Keratinocyte (primary cell): Measurements from ENCODE around the gene HCN4. TPM values are rescaled to one million over a fixed set of nuclear protein-coding genes. Genes with fewer than 3 reads are reported as not detected.

ENCODE experiments used
- DNase-seq: peaks from one replicate; pipeline ENCODE4 v3.0.0-alpha.2; 2011; ENCODE audit warnings: low read depth, missing footprints, low spot score
- FAIRE-seq: peaks from 2 replicates; lab custom pipeline; 2011; peaks lifted over from hg19 to GRCh38; lab: Jason Lieb, UNC
- H2AFZ ChIP-seq: 2 replicates; pipeline ENCODE4 v1.6.0; 2012; ENCODE audit warnings: low read length, control low read depth, inconsistent platforms; ENCODE audit not compliant: control insufficient read depth
- H3K27ac ChIP-seq: 2 replicates; pipeline ENCODE4 v1.5.1; 2011; ENCODE audit warnings: low read length; ENCODE audit not compliant: control insufficient read depth, insufficient read depth
- H3K27me3 ChIP-seq: 3 replicates; pipeline ENCODE4 v1.6.0; 2011; ENCODE audit warnings: low read length; ENCODE audit not compliant: control insufficient read depth, insufficient read depth; ENCODE audit errors: extremely low read depth
- H3K36me3 ChIP-seq, 2 experiments: 2 replicates in 1 of 2; 3 replicates in 1 of 2; pipeline ENCODE4 v1.5.1; 2011; ENCODE audit warnings: low read length in 2 of 2, mild to moderate bottlenecking in 1 of 2; ENCODE audit not compliant: control insufficient read depth in 2 of 2, insufficient read depth in 2 of 2; ENCODE audit errors: extremely low read depth in 1 of 2
- H3K4me1 ChIP-seq: 3 replicates; pipeline ENCODE4 v1.5.1; 2011; ENCODE audit warnings: low read length; ENCODE audit not compliant: control insufficient read depth, insufficient read depth; ENCODE audit errors: extremely low read depth
- H3K4me2 ChIP-seq: 3 replicates; pipeline ENCODE4 v1.6.0; 2011; ENCODE audit warnings: low read depth, low read length; ENCODE audit not compliant: control insufficient read depth, insufficient read depth; ENCODE audit errors: extremely low read depth
- H3K4me3 ChIP-seq, 3 experiments: fragments of 200-600 bp in 1 of 3; sonication (generic) in 1 of 3; 2 replicates in 2 of 3; 3 replicates in 1 of 3; pipeline ENCODE4 v1.5.1; 2011 to 2016; ENCODE audit warnings: low read length in 3 of 3, mild to moderate bottlenecking in 3 of 3, control low read depth in 2 of 3, inconsistent platforms in 1 of 3, low read depth in 1 of 3, mixed read lengths in 1 of 3, mixed run types in 1 of 3, moderate library complexity in 1 of 3; ENCODE audit not compliant: control insufficient read depth in 2 of 3, insufficient read depth in 2 of 3; ENCODE audit errors: extremely low read depth in 1 of 3
- H3K79me2 ChIP-seq: 2 replicates; pipeline ENCODE4 v1.6.0; 2012; ENCODE audit warnings: low read length; ENCODE audit not compliant: control insufficient read depth, insufficient read depth
- H3K9ac ChIP-seq: 3 replicates; pipeline ENCODE4 v1.6.0; 2011; ENCODE audit warnings: low read length; ENCODE audit not compliant: control insufficient read depth, insufficient read depth; ENCODE audit errors: extremely low read depth
- H3K9me1 ChIP-seq: 3 replicates; pipeline ENCODE4 v1.6.0; 2011; ENCODE audit warnings: low read length; ENCODE audit not compliant: control insufficient read depth, insufficient read depth; ENCODE audit errors: extremely low read depth
- H3K9me3 ChIP-seq: 2 replicates; pipeline ENCODE4 v1.5.1; 2012; ENCODE audit warnings: low read depth, low read length; ENCODE audit not compliant: control insufficient read depth
- H4K20me1 ChIP-seq: 3 replicates; pipeline ENCODE4 v1.6.0; 2011; ENCODE audit warnings: low read length; ENCODE audit not compliant: control insufficient read depth, insufficient read depth; ENCODE audit errors: extremely low read depth
- EZH2 ChIP-seq: IDR thresholded peaks from one replicate; pipeline ENCODE4 v1.6.1; 2012; ENCODE audit warnings: inconsistent platforms, mild to moderate bottlenecking, low read length, moderate library complexity
- dilution Hi-C: fragments of 300-500 bp; cut with MboI; formaldehyde crosslinking; loops from one replicate; pipeline ENCODE4 v1.7.0; 2020; ENCODE audit warnings: low sequenced_read_pairs; ENCODE audit not compliant: extremely low pct_ligation_motif_present
- polyA plus RNA-seq, 5 experiments: library from polyadenylated mRNA; depleted of rRNA in 3 of 5; stranded (reverse) in 3 of 5; stranded (forward) in 1 of 5; unstranded in 1 of 5; fragments of >200 nt; gene quantifications; 1 replicate in 1 of 5; 2 replicates in 3 of 5; 3 replicates in 1 of 5; pipeline versions ENCODE4 v1.2.1 to v1.2.3, GENCODE V29; 2011 to 2012; ENCODE audit warnings: missing spikeins in 2 of 5, low read depth in 1 of 5, low replicate concordance in 1 of 5
- TF ChIP-seq, protein P1 (sequence below), 3 experiments: IDR thresholded peaks in 1 of 3; conservative IDR thresholded peaks in 1 of 3; optimal IDR thresholded peaks in 1 of 3; 2 replicates in 2 of 3; 3 replicates in 1 of 3; pipeline versions ENCODE3 to v1.5.1; 2011; ENCODE audit warnings: low read length in 3 of 3, mild to moderate bottlenecking in 3 of 3, moderate library complexity in 2 of 3, control low read depth in 1 of 3, inconsistent platforms in 1 of 3; ENCODE audit not compliant: insufficient read depth in 2 of 3; ENCODE audit errors: extremely low read depth in 1 of 3

The HCN4 gene
- polyA plus RNA-seq, 1 donor (not counting 4 experiments of a cell fraction or from before 2014, with no cell fraction given): not detected

DNA sequence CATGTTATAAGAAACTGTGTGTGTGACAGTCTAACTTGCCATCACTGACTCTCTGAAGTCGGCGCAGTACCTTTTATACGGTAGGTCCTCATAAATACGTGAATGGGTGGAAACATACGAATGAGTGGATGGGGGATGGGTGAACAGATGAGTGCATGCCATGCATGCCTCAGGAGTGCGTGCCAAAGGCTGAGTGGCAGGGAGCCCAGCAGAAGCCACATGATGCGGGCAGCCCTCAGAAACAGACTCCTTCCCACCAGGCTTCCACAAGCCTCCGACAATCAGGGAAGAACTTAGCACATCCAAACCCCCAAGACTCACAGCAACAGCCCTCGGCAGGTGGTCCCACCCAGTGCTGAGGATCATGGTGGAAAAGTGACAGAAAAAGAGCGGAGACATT is 16.7 kb downstream of the HCN4 start:
- TF ChIP-seq, protein P1, sequence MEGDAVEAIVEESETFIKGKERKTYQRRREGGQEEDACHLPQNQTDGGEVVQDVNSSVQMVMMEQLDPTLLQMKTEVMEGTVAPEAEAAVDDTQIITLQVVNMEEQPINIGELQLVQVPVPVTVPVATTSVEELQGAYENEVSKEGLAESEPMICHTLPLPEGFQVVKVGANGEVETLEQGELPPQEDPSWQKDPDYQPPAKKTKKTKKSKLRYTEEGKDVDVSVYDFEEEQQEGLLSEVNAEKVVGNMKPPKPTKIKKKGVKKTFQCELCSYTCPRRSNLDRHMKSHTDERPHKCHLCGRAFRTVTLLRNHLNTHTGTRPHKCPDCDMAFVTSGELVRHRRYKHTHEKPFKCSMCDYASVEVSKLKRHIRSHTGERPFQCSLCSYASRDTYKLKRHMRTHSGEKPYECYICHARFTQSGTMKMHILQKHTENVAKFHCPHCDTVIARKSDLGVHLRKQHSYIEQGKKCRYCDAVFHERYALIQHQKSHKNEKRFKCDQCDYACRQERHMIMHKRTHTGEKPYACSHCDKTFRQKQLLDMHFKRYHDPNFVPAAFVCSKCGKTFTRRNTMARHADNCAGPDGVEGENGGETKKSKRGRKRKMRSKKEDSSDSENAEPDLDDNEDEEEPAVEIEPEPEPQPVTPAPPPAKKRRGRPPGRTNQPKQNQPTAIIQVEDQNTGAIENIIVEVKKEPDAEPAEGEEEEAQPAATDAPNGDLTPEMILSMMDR (optimal IDR thresholded peaks at IDR 0.05 in 1 of 3, IDR thresholded peaks at IDR 0.05 in 1 of 3, conservative IDR thresholded peaks at IDR 0.05 in 1 of 3; ENCODE audit: extremely low read depth in 1 of 3, insufficient read depth in 2 of 3, low read length in 3 of 3): no peak
- no peak for TF ChIP-seq EZH2
- Histone ChIP-seq H2AFZ (no peak overlapping the region), H3K9me1 (no peaks in the 10 kb centered on the region), H3K9ac (no peak overlapping the region), H3K27me3 (peaks cover 3% of the 10 kb centered on the region), H3K4me3 (no peak overlapping the region), H3K27ac (no peak overlapping the region), H4K20me1 (no peaks in the 10 kb centered on the region), H3K36me3 (no peaks in the 10 kb centered on the region), H3K9me3 (no peaks in the 10 kb centered on the region), H3K4me1 (no peaks in the 10 kb centered on the region), H3K4me2 (no peak overlapping the region), H3K79me2 (no peaks in the 10 kb centered on the region)
- DNase-seq (no peak), FAIRE-seq (no peak)
- dilution Hi-C loops: no loop called here

DNA sequence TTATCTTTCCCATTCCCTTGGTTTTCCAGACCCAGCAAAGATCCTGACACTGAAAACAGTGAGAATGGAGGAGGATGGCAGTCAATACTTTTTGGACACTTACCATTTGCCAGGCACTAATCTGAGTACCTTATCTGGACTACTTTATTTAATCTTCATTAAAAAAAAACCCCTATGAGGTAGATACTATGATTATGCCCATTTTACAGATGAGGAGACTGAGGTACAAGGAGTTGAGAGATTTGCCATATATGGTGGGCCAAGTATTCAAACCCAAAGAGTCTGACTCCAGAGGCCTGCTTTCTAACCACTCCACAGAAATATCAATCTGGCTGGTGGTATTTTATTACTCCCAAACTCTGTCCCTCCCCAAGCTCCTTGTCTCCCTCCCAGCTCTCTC is 19.6 kb downstream of the HCN4 start:
- TF ChIP-seq EZH2: no peak
- TF ChIP-seq, protein P1 (optimal IDR thresholded peaks at IDR 0.05 in 1 of 3, IDR thresholded peaks at IDR 0.05 in 1 of 3, conservative IDR thresholded peaks at IDR 0.05 in 1 of 3; ENCODE audit: extremely low read depth in 1 of 3, insufficient read depth in 2 of 3, low read length in 3 of 3): no peak
- FAIRE-seq (no peak), DNase-seq (no peak)
- Histone ChIP-seq H3K4me3 (no peak overlapping the region), H3K4me2 (no peak overlapping the region), H3K79me2 (no peaks in the 10 kb centered on the region), H3K9me3 (no peaks in the 10 kb centered on the region), H3K4me1 (no peaks in the 10 kb centered on the region), H3K9ac (no peak overlapping the region), H2AFZ (no peak overlapping the region), H3K27me3 (no peaks in the 10 kb centered on the region), H3K36me3 (no peaks in the 10 kb centered on the region), H3K27ac (no peak overlapping the region), H3K9me1 (no peaks in the 10 kb centered on the region), H4K20me1 (no peaks in the 10 kb centered on the region)
- dilution Hi-C loops: no loop called here
